GM23338 (cell line): ENCODE measurements around the gene PAK4. TPM values are rescaled to one million over a fixed set of nuclear protein-coding genes. Genes with fewer than 3 reads are reported as not detected.

Experiments
- ATAC-seq: fragments of 200-7000 bp; cut with Tn5 transposase; 3 replicates; pipeline ENCODE4 v1.9.1; 2020
- DNase-seq: peaks from one replicate; pipeline ENCODE4 v3.0.0-alpha.2; 2015; ENCODE audit warnings: low spot score
- H2AFZ ChIP-seq: fragments of 200-600 bp; sonication (generic); 2 replicates; pipeline ENCODE4 v1.8.0; 2016; ENCODE audit warnings: antibody characterized with exemption, mild to moderate bottlenecking, moderate library complexity
- H3F3A ChIP-seq: fragments of 200-600 bp; sonication (generic); replicated peaks from 2 replicates; pipeline ENCODE4 v1.8.0; 2017; ENCODE audit warnings: antibody characterized with exemption, mixed run types, low read depth
- H3K27ac ChIP-seq: fragments of 200-600 bp; sonication (generic); 2 replicates; pipeline ENCODE4 v1.6.1; 2016; ENCODE audit warnings: low read depth
- H3K27me3 ChIP-seq: fragments of 200-600 bp; sonication (generic); 2 replicates; pipeline ENCODE4 v1.8.0; 2016; ENCODE audit warnings: mild to moderate bottlenecking, mixed run types, moderate library complexity; ENCODE audit not compliant: insufficient read depth
- H3K36me3 ChIP-seq: fragments of 200-600 bp; sonication (generic); 2 replicates; pipeline ENCODE4 v1.8.0; 2016; ENCODE audit warnings: mild to moderate bottlenecking; ENCODE audit not compliant: insufficient read depth
- H3K4me1 ChIP-seq: fragments of 200-600 bp; sonication (generic); 2 replicates; pipeline ENCODE4 v1.8.0; 2016; ENCODE audit warnings: mild to moderate bottlenecking, moderate library complexity; ENCODE audit not compliant: insufficient read depth
- H3K4me2 ChIP-seq: fragments of 200-600 bp; sonication (generic); 2 replicates; pipeline ENCODE4 v1.7.1; 2017; ENCODE audit warnings: mixed run types
- H3K4me3 ChIP-seq: fragments of 200-600 bp; sonication (generic); 2 replicates; pipeline ENCODE4 v1.6.1; 2016; ENCODE audit warnings: mixed run types
- H3K79me2 ChIP-seq: fragments of 200-600 bp; sonication (generic); replicated peaks from 2 replicates; pipeline ENCODE4 v1.8.0; 2017; ENCODE audit warnings: mild to moderate bottlenecking; ENCODE audit not compliant: insufficient read depth
- H3K9me2 ChIP-seq: fragments of 200-600 bp; sonication (generic); 2 replicates; pipeline ENCODE4 v1.8.0; 2017; ENCODE audit not compliant: insufficient read depth
- H4K20me1 ChIP-seq: fragments of 200-600 bp; sonication (generic); replicated peaks from 2 replicates; pipeline ENCODE4 v1.8.0; 2017; ENCODE audit warnings: mild to moderate bottlenecking; ENCODE audit not compliant: insufficient read depth
- H3K27ac Mint-ChIP-seq: 2 replicates; pipeline ENCODE4 v1.8.0; 2020; ENCODE audit warnings: inconsistent platforms, mild to moderate bottlenecking, moderate library complexity, mixed read lengths
- H3K27me3 Mint-ChIP-seq: 3 replicates; pipeline ENCODE4 v1.8.0; 2022; ENCODE audit warnings: low read depth, mild to moderate bottlenecking, moderate library complexity, mixed read lengths, inconsistent platforms; ENCODE audit not compliant: insufficient read depth, poor library complexity
- H3K36me3 Mint-ChIP-seq: 3 replicates; pipeline ENCODE4 v1.8.0; 2021; ENCODE audit warnings: low read depth, mild to moderate bottlenecking, inconsistent platforms, moderate library complexity, mixed read lengths
- H3K4me1 Mint-ChIP-seq: 3 replicates; pipeline ENCODE4 v1.8.0; 2020; ENCODE audit warnings: mild to moderate bottlenecking, inconsistent platforms, mixed read lengths
- H3K4me3 Mint-ChIP-seq: 3 replicates; pipeline ENCODE4 v1.8.0; 2021; ENCODE audit warnings: moderate library complexity, mild to moderate bottlenecking, inconsistent platforms, mixed read lengths
- H3K9me3 Mint-ChIP-seq: 3 replicates; pipeline ENCODE4 v1.8.0; 2020; ENCODE audit warnings: moderate library complexity, mild to moderate bottlenecking, inconsistent platforms, mixed read lengths
- CREB1 ChIP-seq: fragments of 250-450 bp; sonication (Bioruptor Pico); IDR thresholded peaks from 2 replicates; pipeline ENCODE4 v1.5.0; 2020; ENCODE audit warnings: low read depth, mild to moderate bottlenecking, moderate library complexity
- CTCF ChIP-seq, 2 experiments: fragments of 200-600 bp in 1 of 2; sonication (generic) in 1 of 2; conservative IDR thresholded peaks; 2 replicates each; pipeline versions ENCODE4 v1.5.1 to v1.6.1; 2016 to 2017; ENCODE audit warnings: antibody characterized with exemption in 2 of 2, low read depth in 2 of 2, mild to moderate bottlenecking in 2 of 2, moderate library complexity in 1 of 2
- EZH2 ChIP-seq: fragments of 200-600 bp; sonication (generic); IDR thresholded peaks from one replicate; pipeline ENCODE4 v1.8.0; 2017; ENCODE audit warnings: antibody characterized with exemption, mild to moderate bottlenecking, low read depth; ENCODE audit not compliant: unreplicated experiment
- EZH2phosphoT487 ChIP-seq: fragments of 200-600 bp; sonication (generic); IDR thresholded peaks from one replicate; pipeline ENCODE4 v1.8.1; 2018; ENCODE audit warnings: antibody characterized with exemption; ENCODE audit not compliant: unreplicated experiment
- JUNB ChIP-seq: IDR thresholded peaks from one replicate; pipeline ENCODE4 v1.6.1; 2016; ENCODE audit warnings: antibody characterized with exemption; ENCODE audit not compliant: unreplicated experiment
- NANOG ChIP-seq: IDR thresholded peaks from 2 replicates; pipeline ENCODE4 v1.6.1; 2016; ENCODE audit warnings: antibody characterized with exemption, borderline replicate concordance
- REST ChIP-seq: IDR thresholded peaks from one replicate; pipeline ENCODE4 v1.6.1; 2018; ENCODE audit warnings: antibody characterized with exemption; ENCODE audit not compliant: unreplicated experiment
- STAT1 ChIP-seq: IDR thresholded peaks from one replicate; pipeline ENCODE4 v1.6.1; 2016; ENCODE audit warnings: antibody characterized with exemption; ENCODE audit not compliant: unreplicated experiment
- ZNF114 ChIP-seq: fragments of 250-450 bp; sonication (Bioruptor Pico); IDR thresholded peaks from 2 replicates; pipeline ENCODE4 v1.5.0; 2020; ENCODE audit warnings: mild to moderate bottlenecking, moderate library complexity
- ZNF462 ChIP-seq: fragments of 250-450 bp; sonication (Bioruptor Pico); IDR thresholded peaks from 2 replicates; pipeline ENCODE4 v1.5.0; 2020; ENCODE audit warnings: mild to moderate bottlenecking, moderate library complexity
- polyA plus RNA-seq: library from polyadenylated mRNA; unstranded; fragments of >200 nt; fragmentation: Nextera tagmentation; extraction: Ambion mirVana; gene quantifications from 2 replicates; pipeline ENCODE4 v1.2.1, GENCODE V29; 2016
- total RNA-seq: library from RNA; depleted of rRNA; stranded (reverse); fragments of >200 nt; shearing (Covaris generic); gene quantifications from 2 replicates; pipeline ENCODE4 v1.2.3, GENCODE V29; 2014

The PAK4 gene
- total and polyA plus RNA-seq, 2 experiments from 2014 or later = 28.7 to 35.4 TPM

GRCh38 chr19:39190768-39191167 lies 65.2 kb downstream of the PAK4 start:
- Histone ChIP-seq H3K79me2 (no peaks in the 10 kb centered on the region), H3K4me3 (no peak overlapping the region), H3F3A (peaks cover 3% of the 10 kb centered on the region; the same call in 1 of the 2 replicates), H3K36me3 (no peaks in the 10 kb centered on the region), H3K27me3 (no peaks in the 10 kb centered on the region), H2AFZ (no peak overlapping the region), H4K20me1 (no peaks in the 10 kb centered on the region), H3K4me1 (peaks cover 5% of the 10 kb centered on the region; the same call in 1 of the 2 replicates), H3K9me2 (no peaks in the 10 kb centered on the region), H3K4me2 (no peak overlapping the region), H3K27ac (no peak overlapping the region)
- Mint-ChIP-seq H3K4me1 (peaks cover 12% of the 10 kb centered on the region; the same call in 2 of the 3 replicates), H3K36me3 (no peaks in the 10 kb centered on the region), H3K27ac (no peak overlapping the region), H3K9me3 (no peaks in the 10 kb centered on the region; the same call in 2 of the 3 replicates), H3K27me3 (peaks cover 19% of the 10 kb centered on the region), H3K4me3 (no peak overlapping the region)
- ATAC-seq (no peak), DNase-seq (no peak)
- no peak for TF ChIP-seq CREB1
- TF ChIP-seq EZH2 = no peak
- TF ChIP-seq REST = no peak
- no peak for TF ChIP-seq ZNF114 (CRISPR knock-in tag)
- TF ChIP-seq NANOG = no peak
- TF ChIP-seq ZNF462 = no peak
- TF ChIP-seq STAT1 = no peak
- no peak for TF ChIP-seq JUNB
- no peak for TF ChIP-seq CTCF (conservative IDR thresholded peaks at IDR 0.05; ENCODE audit: low read depth in 2 of 2)
- no peak for TF ChIP-seq EZH2phosphoT487
